Pancreas (tissue), 10 donors: ENCODE data around the gene GPC6. TPM values are rescaled to one million over a fixed set of nuclear protein-coding genes. Genes with fewer than 3 reads are reported as not detected.

Experiments used
- ATAC-seq, 4 donors: fragments of 200-7000 bp; cut with Tn5 transposase; one replicate each; pipeline versions ENCODE4 v1.8.0 to v1.9.1; 2020; ENCODE audit warnings: mild to moderate bottlenecking in 4 of 4, moderate library complexity in 4 of 4
- DNase-seq, 6 donors: peaks; one replicate each; pipeline ENCODE4 v3.0.0-alpha.2; 2020
- FAIRE-seq: peaks from 2 replicates; lab custom pipeline; 2012; peaks lifted over from hg19 to GRCh38; lab: Jason Lieb, UNC
- H3K27ac ChIP-seq, 4 donors: fragments of 200-600 bp; sonication (generic); 1 replicate in 3 of 4; 2 replicates in 1 of 4; pipeline versions ENCODE4 v1.5.0 to v1.8.0; 2020
- H3K27me3 ChIP-seq, 4 donors: fragments of 200-600 bp; one replicate each; pipeline ENCODE4 v1.8.0; 2021
- H3K36me3 ChIP-seq, 3 donors: fragments of 200-600 bp; sonication (generic) in 1 of 3; one replicate each; pipeline versions ENCODE4 v1.5.0 to v1.8.0; 2020 to 2021
- H3K4me1 ChIP-seq, 3 donors: fragments of 200-600 bp; one replicate each; pipeline ENCODE4 v1.8.0; 2021
- H3K4me3 ChIP-seq, 4 donors: fragments of 200-600 bp; sonication (generic) in 2 of 4; one replicate each; pipeline versions ENCODE4 v1.5.0 to v1.8.0; 2020 to 2021
- H3K9me3 ChIP-seq, 4 donors: fragments of 200-600 bp; one replicate each; pipeline ENCODE4 v1.8.0; 2021
- WGBS, 2 donors: extraction: QIAGEN DNeasy Blood & Tissue Kit; methylation state at CpG; one replicate each; pipeline ENCODE4 v1.1.7; 2013; 5-methylcytosine and 5-hydroxymethylcytosine counted together
- intact Hi-C, 3 donors: fragments of 100-400 bp; cut with DNase I; formaldehyde crosslinking; loops; one replicate each; pipeline versions ENCODE4 v1.11.1 to v1.14.2; 2022
- polyA plus RNA-seq, 2 donors: library from polyadenylated mRNA; stranded (reverse); fragments of 200-250 nt; gene quantifications; one replicate each; pipeline ENCODE4 v1.2.3, GENCODE V29; 2013
- total RNA-seq, 6 donors: library from RNA; stranded (reverse); fragmentation: NEBNext Ultra II Directional in 4 of 6; extraction: Animal tissue kit (Norgen Biotek cat#: 25700) in 4 of 6; gene quantifications; one replicate each; pipeline versions ENCODE4 v1.2.1 to v1.2.4, GENCODE V29; 2021 to 2023
- TF ChIP-seq, protein P1 (sequence below), 4 donors: fragments of 200-600 bp; sonication (generic) in 3 of 4; IDR thresholded peaks; one replicate each; pipeline versions ENCODE4 v1.5.0 to v1.8.0; 2021; ENCODE audit warnings: antibody characterized with exemption in 4 of 4
- donor health status: healthy with polysubstance abuse.
- donor health status: DM: no; HTN: no; CAD: no; lungs with moderate emphysema.
- donor health status: DM: no; HTN: no; CAD: no.
- donor health status: control.
- donor health status: control.
- donor health status: Bipolar disorder and iron deficiency.
- donor health status: DM: yes; HTN: yes; CAD: no.
- donor health status: DM: no; HTN: no; CAD: no.
- donor health status: DM: no; HTN: no; CAD: no.
- donor health status: DM: yes; HTN: yes; CAD: no.

GPC6 gene
- total and polyA plus RNA-seq, 8 donors, result 0.23 to 3.3 (median 1.2) TPM

GRCh38 chr13:93224535-93224934 is 2.1 kb upstream of the GPC6 start:
- Histone ChIP-seq H3K4me1 (no peaks in the 10 kb centered on the region), H3K4me3 (no peak overlapping the region), H3K27ac (no peak overlapping the region), H3K36me3 (no peaks in the 10 kb centered on the region), H3K9me3 (no peaks in the 10 kb centered on the region), H3K27me3 (peaks cover 0 to 7% (median 0%) of the 10 kb centered on the region in 4 donors)
- ATAC-seq (no peak), FAIRE-seq (no peak), DNase-seq (no peak)
- WGBS, 2 donors, result 73 to 90% methylated on average over 1 of the region's 1 CpG
- TF ChIP-seq, protein P1, sequence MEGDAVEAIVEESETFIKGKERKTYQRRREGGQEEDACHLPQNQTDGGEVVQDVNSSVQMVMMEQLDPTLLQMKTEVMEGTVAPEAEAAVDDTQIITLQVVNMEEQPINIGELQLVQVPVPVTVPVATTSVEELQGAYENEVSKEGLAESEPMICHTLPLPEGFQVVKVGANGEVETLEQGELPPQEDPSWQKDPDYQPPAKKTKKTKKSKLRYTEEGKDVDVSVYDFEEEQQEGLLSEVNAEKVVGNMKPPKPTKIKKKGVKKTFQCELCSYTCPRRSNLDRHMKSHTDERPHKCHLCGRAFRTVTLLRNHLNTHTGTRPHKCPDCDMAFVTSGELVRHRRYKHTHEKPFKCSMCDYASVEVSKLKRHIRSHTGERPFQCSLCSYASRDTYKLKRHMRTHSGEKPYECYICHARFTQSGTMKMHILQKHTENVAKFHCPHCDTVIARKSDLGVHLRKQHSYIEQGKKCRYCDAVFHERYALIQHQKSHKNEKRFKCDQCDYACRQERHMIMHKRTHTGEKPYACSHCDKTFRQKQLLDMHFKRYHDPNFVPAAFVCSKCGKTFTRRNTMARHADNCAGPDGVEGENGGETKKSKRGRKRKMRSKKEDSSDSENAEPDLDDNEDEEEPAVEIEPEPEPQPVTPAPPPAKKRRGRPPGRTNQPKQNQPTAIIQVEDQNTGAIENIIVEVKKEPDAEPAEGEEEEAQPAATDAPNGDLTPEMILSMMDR (IDR thresholded peaks at IDR 0.05), result no peak
- intact Hi-C loops, result no loop called here

- no peak for FAIRE-seq
Observed at GRCh38 chr13:93225610-93226009, 997 bp upstream of the GPC6 start.

GRCh38 chr13:93226065-93226622 is 463 bp upstream of the GPC6 start:
- TF ChIP-seq, protein P1 (IDR thresholded peaks at IDR 0.05), result no peak
- ATAC-seq, result no peak
- WGBS, 2 donors, result 14% methylated on average over 5 of the region's 5 CpGs
- intact Hi-C loops, result no loop called here
- Histone ChIP-seq H3K4me1 (no peaks in the 10 kb centered on the region), H3K4me3 (peak overlapping the region in 2 of 4 donors; percentile 39 to 60), H3K27me3 (peaks cover 0 to 10% (median 0%) of the 10 kb centered on the region in 4 donors), H3K27ac (no peak overlapping the region), H3K36me3 (no peaks in the 10 kb centered on the region), H3K9me3 (no peaks in the 10 kb centered on the region)
- FAIRE-seq, result no peak
- DNase-seq, result no peak

More at GRCh38 chr13:93225610-93226009, 997 bp upstream of the GPC6 start:
- WGBS, 2 donors, result 73 to 83% methylated on average over 2 of the region's 2 CpGs
- no peak overlapping the region for H3K27ac ChIP-seq
- H3K4me3 ChIP-seq, result no peak overlapping the region
- TF ChIP-seq, protein P1 (IDR thresholded peaks at IDR 0.05), result no peak
- ATAC-seq, result no peak
- no peaks in the 10 kb centered on the region for H3K4me1 ChIP-seq
- no peaks in the 10 kb centered on the region for H3K9me3 ChIP-seq
- H3K27me3 ChIP-seq, result peaks cover 0 to 10% (median 0%) of the 10 kb centered on the region in 4 donors
- H3K36me3 ChIP-seq, result no peaks in the 10 kb centered on the region
- DNase-seq, result no peak
- intact Hi-C loops, result no loop called here

DNA sequence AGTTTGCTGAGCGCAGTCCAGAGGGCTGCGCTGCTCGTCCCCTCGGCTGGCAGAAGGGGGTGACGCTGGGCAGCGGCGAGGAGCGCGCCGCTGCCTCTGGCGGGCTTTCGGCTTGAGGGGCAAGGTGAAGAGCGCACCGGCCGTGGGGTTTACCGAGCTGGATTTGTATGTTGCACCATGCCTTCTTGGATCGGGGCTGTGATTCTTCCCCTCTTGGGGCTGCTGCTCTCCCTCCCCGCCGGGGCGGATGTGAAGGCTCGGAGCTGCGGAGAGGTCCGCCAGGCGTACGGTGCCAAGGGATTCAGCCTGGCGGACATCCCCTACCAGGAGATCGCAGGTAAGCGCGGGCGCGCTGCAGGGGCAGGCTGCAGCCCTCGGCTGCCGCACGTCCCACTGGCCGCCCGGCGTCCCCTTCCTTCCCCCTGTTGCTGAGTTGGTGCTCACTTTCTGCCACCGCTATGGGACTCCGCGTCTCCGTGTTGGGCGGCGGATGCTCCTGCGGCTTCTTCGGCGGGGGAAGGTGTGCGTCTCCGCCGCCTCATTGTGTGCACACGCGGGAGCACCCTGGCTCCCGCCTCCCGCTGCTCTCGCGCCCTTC is 772 bp downstream of the GPC6 start:
- ATAC-seq (peak; percentile 49 to 62 (median 55)), FAIRE-seq (no peak), DNase-seq (peak in 3 of 6 donors; percentile 18 to 71 (median 25))
- H3K27me3 ChIP-seq, result peaks cover 0 to 10% (median 0%) of the 10 kb centered on the region in 4 donors
- 0 to 1% methylated on average over 45 to 55 of the region's 55 CpGs for WGBS, 2 donors
- TF ChIP-seq, protein P1 (IDR thresholded peaks at IDR 0.05), result no peak
- H3K9me3 ChIP-seq, result no peaks in the 10 kb centered on the region
- H3K4me3 ChIP-seq, result peak overlapping the region; percentile 24 to 60 (median 36)
- intact Hi-C loops, result no loop called here
- peak overlapping the region in 2 of 4 donors; percentile 50 to 52 for H3K27ac ChIP-seq
- H3K4me1 ChIP-seq, result peaks cover 0 to 3% (median 0%) of the 10 kb centered on the region in 3 donors
- H3K36me3 ChIP-seq, result no peaks in the 10 kb centered on the region
